Adipocyte (in vitro differentiated cells): ENCODE results near the gene GALR3.
A peak's percentile ranks its signal among the peaks of the same experiment; 100 is the strongest.

ENCODE experiments used
- DNase-seq: peaks from one replicate; pipeline ENCODE4 v3.0.0-alpha.2; 2015; ENCODE audit warnings: low read depth
- H3K27me3 ChIP-seq: replicated peaks from 2 replicates; pipeline ENCODE4 v1.7.0; 2013; ENCODE audit warnings: mild to moderate bottlenecking, low read length, moderate library complexity; ENCODE audit not compliant: control insufficient read depth, insufficient read depth
- H3K36me3 ChIP-seq: 2 replicates; pipeline ENCODE4 v1.7.0; 2013; ENCODE audit warnings: low read length, mild to moderate bottlenecking, moderate library complexity; ENCODE audit not compliant: control insufficient read depth, insufficient read depth, severe bottlenecking
- H3K4me1 ChIP-seq: 2 replicates; pipeline ENCODE4 v1.7.0; 2013; ENCODE audit warnings: mild to moderate bottlenecking, low read length, moderate library complexity; ENCODE audit not compliant: control insufficient read depth, insufficient read depth
- H3K4me3 ChIP-seq: 2 replicates; pipeline ENCODE4 v1.7.0; 2013; ENCODE audit warnings: mild to moderate bottlenecking, low read length, moderate library complexity
- H3K9ac ChIP-seq: 2 replicates; pipeline ENCODE4 v1.7.0; 2013; ENCODE audit warnings: mild to moderate bottlenecking, low read length, moderate library complexity
- H3K9me3 ChIP-seq: 2 replicates; pipeline ENCODE4 v1.7.0; 2013; ENCODE audit warnings: mild to moderate bottlenecking, low read length, moderate library complexity; ENCODE audit not compliant: control insufficient read depth

GALR3 gene

GRCh38 chr22:37804881-37805809, 18.0 kb upstream of the GALR3 start:
- Histone ChIP-seq H3K9ac (peak overlapping the region; percentile 85), H3K27me3 (no peaks in the 10 kb centered on the region), H3K9me3 (no peaks in the 10 kb centered on the region), H3K4me1 (peaks cover 32% of the 10 kb centered on the region), H3K4me3 (peak overlapping the region; percentile 88), H3K36me3 (no peaks in the 10 kb centered on the region)
- DNase-seq = peak; percentile 88

- H3K4me1 ChIP-seq = peaks cover 32% of the 10 kb centered on the region
- H3K9ac ChIP-seq = peak overlapping the region; percentile 85
- H3K27me3 ChIP-seq = no peaks in the 10 kb centered on the region
- peak overlapping the region; percentile 88 for H3K4me3 ChIP-seq
- DNase-seq = no peak
- H3K9me3 ChIP-seq = no peaks in the 10 kb centered on the region
- no peaks in the 10 kb centered on the region for H3K36me3 ChIP-seq
Observed at GRCh38 chr22:37805810-37806277, 17.3 kb upstream of the GALR3 start.

- H3K9me3 ChIP-seq = no peaks in the 10 kb centered on the region
- peak overlapping the region; percentile 85 for H3K9ac ChIP-seq
- H3K36me3 ChIP-seq = no peaks in the 10 kb centered on the region
- H3K27me3 ChIP-seq = no peaks in the 10 kb centered on the region
- peak overlapping the region; percentile 88 for H3K4me3 ChIP-seq
- peak; percentile 50 for DNase-seq
- peaks cover 32% of the 10 kb centered on the region for H3K4me1 ChIP-seq
Observed at GRCh38 chr22:37806409-37807333, 16.5 kb upstream of the GALR3 start.

DNA sequence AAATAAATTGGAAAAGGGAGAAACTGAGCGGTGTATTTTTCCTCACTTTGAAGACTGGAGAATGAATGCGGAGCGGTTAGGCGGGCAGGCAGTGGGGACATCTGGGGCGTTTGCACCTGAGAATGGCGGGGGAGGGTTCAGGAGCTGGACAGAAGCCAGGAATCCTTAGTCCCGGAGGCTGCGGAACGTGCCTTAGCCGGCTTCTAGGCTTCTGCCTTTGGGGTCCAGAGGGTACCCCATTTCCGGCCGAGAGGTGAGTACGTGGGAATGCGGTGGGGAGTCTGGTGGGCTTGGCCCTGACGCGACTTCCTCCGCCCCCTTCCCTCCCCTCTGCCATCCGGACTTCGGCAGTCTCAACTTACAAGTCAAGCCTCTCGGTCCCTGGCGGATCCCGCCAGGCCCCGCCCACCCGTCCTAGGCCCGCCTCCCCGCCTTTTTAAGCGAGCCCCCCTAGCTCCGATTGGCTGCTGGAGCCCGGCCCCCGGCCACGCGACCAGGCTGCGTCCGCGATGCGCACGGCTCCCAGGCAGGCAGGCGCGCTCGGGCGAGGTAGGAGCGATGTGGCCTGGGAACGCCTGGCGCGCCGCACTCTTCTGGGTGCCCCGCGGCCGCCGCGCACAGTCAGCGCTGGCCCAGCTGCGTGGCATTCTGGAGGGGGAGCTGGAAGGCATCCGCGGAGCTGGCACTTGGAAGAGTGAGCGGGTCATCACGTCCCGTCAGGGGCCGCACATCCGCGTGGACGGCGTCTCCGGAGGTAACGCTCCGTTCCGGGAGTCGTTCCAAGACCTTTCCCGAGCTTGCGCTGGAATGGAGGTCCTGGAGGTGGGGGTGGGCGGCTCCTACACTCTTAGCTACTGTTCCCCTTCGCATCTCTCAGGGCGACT, 15.5 kb upstream of the GALR3 start, which contains the start of gene GCAT:
TSS of gene GCAT (plus strand) at position 525 of the 884 bp plus-strand sequence. CDS start at position 559, 34 bp downstream.
- DNase-seq = peak; percentile 99
- H3K4me3 ChIP-seq = peak within 1 kb of the TSS; percentile 88
- H3K4me1 ChIP-seq = peaks cover 27% of the 10 kb centered on the region
- no peaks in the 10 kb centered on the region for H3K27me3 ChIP-seq
- no peaks in the 10 kb centered on the region for H3K36me3 ChIP-seq
- no peaks in the 10 kb centered on the region for H3K9me3 ChIP-seq
- H3K9ac ChIP-seq = peak within 1 kb of the TSS; percentile 86

- H3K9me3 ChIP-seq = no peaks in the 10 kb centered on the region
- H3K27me3 ChIP-seq = no peaks in the 10 kb centered on the region
- peaks cover under 1% of the 10 kb centered on the region for H3K36me3 ChIP-seq
- peak overlapping the region; percentile 88 for H3K4me3 ChIP-seq
- DNase-seq = peak; percentile 52
- peaks cover 22% of the 10 kb centered on the region for H3K4me1 ChIP-seq
- H3K9ac ChIP-seq = peak overlapping the region; percentile 86
Observed at GRCh38 chr22:37808294-37808657, 14.9 kb upstream of the GALR3 start.

DNA sequence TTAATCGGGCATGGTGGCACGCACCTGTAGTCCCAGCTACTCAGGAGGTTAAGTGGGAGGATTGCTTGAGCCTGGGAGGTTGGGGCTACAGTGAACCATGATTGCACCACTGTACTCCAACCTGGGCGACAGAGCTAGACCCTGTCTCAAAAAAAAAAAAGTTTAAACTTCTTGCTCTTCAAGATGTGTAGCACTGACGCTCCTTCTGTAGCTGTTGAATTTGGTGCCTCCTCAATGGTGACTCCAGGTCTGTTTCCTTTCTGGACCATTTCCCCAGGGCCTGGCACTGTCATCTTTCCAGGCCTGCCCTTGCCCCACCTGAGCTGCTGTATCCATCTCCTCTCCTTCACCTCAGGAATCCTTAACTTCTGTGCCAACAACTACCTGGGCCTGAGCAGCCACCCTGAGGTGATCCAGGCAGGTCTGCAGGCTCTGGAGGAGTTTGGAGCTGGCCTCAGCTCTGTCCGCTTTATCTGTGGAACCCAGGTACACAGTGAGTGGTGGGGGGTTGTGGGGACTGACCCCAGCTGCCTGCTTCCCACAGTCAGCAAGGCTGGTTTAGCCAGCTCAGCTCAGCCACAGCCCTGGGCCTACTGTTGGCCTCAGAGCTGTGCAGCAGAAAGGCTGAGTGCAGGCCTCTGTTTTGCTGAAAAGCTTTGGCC, 13.4 kb upstream of the GALR3 start:
- Histone ChIP-seq H3K36me3 (peaks cover 12% of the 10 kb centered on the region), H3K4me3 (no peak overlapping the region), H3K27me3 (no peaks in the 10 kb centered on the region), H3K9me3 (no peaks in the 10 kb centered on the region), H3K4me1 (peaks cover 22% of the 10 kb centered on the region), H3K9ac (no peak overlapping the region)
- no peak for DNase-seq

DNA sequence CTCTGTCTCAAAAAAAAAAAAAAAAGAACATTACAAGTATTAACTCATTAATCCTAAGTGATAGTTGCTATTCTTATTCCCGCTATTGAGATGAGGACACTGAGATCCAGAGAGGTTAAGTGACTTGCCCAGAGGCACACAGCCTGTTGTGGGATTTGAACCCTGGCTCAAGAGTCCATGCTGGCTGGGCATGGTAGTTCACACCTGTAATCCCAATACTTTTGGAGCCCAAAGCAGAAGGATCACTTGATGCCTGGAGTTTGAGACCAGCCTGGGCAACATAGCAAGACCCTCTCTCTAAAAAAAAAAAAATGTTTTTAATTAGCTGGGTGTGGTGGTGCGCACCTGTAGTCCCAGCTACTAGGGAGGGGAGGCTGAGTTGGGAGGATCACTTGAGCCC, 11.3 kb upstream of the GALR3 start:
- H3K27me3 ChIP-seq = no peaks in the 10 kb centered on the region
- peaks cover 22% of the 10 kb centered on the region for H3K36me3 ChIP-seq
- no peak overlapping the region for H3K9ac ChIP-seq
- no peaks in the 10 kb centered on the region for H3K9me3 ChIP-seq
- DNase-seq = no peak
- H3K4me3 ChIP-seq = no peak overlapping the region
- peaks cover 6% of the 10 kb centered on the region for H3K4me1 ChIP-seq

- Histone ChIP-seq H3K4me1 (peaks cover 5% of the 10 kb centered on the region), H3K9me3 (no peaks in the 10 kb centered on the region), H3K27me3 (no peaks in the 10 kb centered on the region), H3K4me3 (no peak overlapping the region), H3K9ac (no peak overlapping the region), H3K36me3 (peaks cover 22% of the 10 kb centered on the region)
- no peak for DNase-seq
Observed at GRCh38 chr22:37812869-37813678, 10.1 kb upstream of the GALR3 start.

GRCh38 chr22:37815593-37815992, 7.6 kb upstream of the GALR3 start:
- Histone ChIP-seq H3K27me3 (peaks cover 5% of the 10 kb centered on the region), H3K4me1 (peaks cover 6% of the 10 kb centered on the region), H3K9ac (no peak overlapping the region), H3K9me3 (no peaks in the 10 kb centered on the region), H3K36me3 (peaks cover 22% of the 10 kb centered on the region), H3K4me3 (no peak overlapping the region)
- no peak for DNase-seq
